Smooth muscle cell of trachea (primary cell): ENCODE measurements around the gene ABI3. TPM values are rescaled to one million over a fixed set of nuclear protein-coding genes. Genes with fewer than 3 reads are reported as not detected.

Source experiments
- total RNA-seq: library from RNA; depleted of rRNA; stranded (reverse); fragments of >200 nt; gene quantifications from 2 replicates; pipeline ENCODE4 v1.2.1, GENCODE V29; 2014

ABI3 gene, protein sequence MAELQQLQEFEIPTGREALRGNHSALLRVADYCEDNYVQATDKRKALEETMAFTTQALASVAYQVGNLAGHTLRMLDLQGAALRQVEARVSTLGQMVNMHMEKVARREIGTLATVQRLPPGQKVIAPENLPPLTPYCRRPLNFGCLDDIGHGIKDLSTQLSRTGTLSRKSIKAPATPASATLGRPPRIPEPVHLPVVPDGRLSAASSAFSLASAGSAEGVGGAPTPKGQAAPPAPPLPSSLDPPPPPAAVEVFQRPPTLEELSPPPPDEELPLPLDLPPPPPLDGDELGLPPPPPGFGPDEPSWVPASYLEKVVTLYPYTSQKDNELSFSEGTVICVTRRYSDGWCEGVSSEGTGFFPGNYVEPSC
- 0.17 TPM in 1 of 2 replicates, not detected in the other for total RNA-seq

DNA sequence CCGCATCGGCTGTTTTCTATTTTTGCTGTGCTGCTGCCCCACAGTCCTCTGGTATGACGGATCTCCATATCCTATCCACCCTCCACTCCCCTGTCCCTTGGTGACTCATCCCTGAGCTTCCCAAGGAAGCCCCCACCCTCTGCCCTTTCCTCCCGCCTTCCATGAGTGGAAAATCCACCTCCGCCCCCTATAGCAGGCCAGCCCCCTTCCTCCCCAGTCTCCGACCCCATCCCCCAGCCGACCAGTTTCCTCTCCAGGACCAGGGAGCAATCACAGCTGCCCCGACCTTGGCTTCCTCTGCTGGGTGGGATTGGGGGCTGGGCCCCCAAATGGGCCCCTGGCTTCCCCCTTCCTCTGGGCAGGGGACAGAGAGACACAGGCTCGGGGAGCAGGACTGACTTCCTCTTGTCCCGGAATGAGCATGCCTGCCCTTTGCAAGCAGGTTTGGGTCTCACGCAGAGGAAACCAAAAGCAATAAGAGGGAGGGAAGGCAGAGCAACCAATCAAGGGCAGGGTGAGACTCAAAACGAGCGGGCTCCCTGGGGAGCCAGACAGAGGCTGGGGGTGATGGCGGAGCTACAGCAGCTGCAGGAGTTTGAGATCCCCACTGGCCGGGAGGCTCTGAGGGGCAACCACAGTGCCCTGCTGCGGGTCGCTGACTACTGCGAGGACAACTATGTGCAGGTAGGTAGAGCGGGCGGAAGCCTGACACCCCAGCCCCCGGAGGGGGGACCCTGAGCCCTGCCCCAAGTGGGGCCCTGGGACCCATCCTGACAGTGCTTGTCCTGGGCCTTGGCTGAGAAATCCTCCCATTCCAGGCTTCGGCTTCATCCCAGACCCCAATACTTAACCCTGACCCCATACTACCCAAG lies at the start of gene ABI3, which contains the start of gene GNGT2:
ABI3 (plus strand) TSS at position 550 of the 872 bp plus-strand sequence; CDS start at position 568, 18 bp downstream.
GNGT2 (minus strand) TSS at position 417 of the 872 bp plus-strand sequence. CDS start 3,152 bp downstream, outside the sequence.

DNA sequence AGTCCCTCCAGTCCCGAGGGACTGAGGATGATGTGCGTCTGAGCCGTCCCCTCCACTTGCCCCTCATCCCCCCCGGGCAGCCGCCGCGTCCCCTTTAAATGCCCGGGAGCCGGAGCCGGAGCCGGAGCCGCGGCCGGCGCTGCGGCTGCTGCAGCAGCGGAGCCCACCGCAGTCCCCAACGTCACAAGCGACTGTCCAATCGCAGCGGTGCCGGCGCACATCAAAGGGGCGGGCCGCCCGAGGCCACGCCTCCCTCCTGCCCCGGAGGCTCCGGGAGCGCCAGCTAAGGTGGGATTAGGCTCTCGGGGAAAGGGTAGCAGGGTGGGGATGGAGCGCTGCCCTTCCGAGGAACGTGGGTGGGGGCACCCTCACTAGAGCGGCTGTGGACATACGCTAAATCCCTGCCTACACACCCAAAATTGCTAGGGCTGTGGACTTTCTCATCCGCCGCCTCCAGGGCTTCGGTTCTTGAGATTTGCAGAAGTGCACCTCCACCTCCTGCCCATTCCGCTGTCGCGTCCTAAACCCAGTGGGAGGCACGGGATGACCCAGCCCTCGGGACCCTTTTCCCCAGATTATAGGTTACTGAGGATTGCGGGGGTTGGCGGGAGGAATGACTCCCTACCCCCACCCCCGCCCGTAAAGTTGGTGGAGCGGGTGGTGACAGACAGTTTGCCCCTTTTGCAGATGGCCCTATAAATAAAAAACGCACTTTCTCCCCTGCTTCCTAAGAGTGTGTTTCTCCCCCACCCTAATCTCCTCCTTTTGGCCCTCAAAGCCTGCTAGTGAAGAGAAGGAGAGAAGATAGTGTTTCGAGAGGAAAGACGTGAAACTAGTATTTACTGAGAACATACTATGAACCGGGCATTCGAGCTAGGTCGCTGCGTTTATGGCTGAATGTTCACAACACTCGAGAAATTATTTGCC lies 20.4 kb downstream of the ABI3 start, which contains the start of gene PHOSPHO1:
PHOSPHO1 (minus strand) TSS at position 152 of the 927 bp plus-strand sequence. CDS start 4,096 bp downstream, outside the sequence.

Other genes with a start within 250 kb of the ABI3 start
- gene GIP, start 242.1 kb upstream of the ABI3 start, total RNA-seq = 0.33 TPM in 1 of 2 replicates, not detected in the other
- gene IGF2BP1, start 213.3 kb upstream of the ABI3 start, total RNA-seq = 2.6 and 3.3 TPM in 2 replicates
- not detected in 2 replicates for gene B4GALNT2, start 77.9 kb upstream of the ABI3 start, total RNA-seq
- not detected in 2 replicates for gene GNGT2, start 133 bp upstream of the ABI3 start, total RNA-seq
- 0.15 and 0.33 TPM in 2 replicates for gene PHOSPHO1, start 20.1 kb downstream of the ABI3 start, total RNA-seq
- gene ZNF652, start 151.5 kb downstream of the ABI3 start, total RNA-seq = 7.3 and 8.3 TPM in 2 replicates
- gene PHB1, start 204.2 kb downstream of the ABI3 start, total RNA-seq = 104 and 173 TPM in 2 replicates